Pulmonary artery endothelial cell (primary cell): ENCODE results near the gene FARS2. TPM values are rescaled to one million over a fixed set of nuclear protein-coding genes. Genes with fewer than 3 reads are reported as not detected.

Source experiments
- DNase-seq: peaks from one replicate; pipeline ENCODE4 v3.0.0-alpha.2; 2011; ENCODE audit warnings: low read depth, low spot score
- total RNA-seq: library from RNA; depleted of rRNA; stranded (reverse); fragments of >200 nt; gene quantifications from 2 replicates; pipeline ENCODE4 v1.2.3, GENCODE V29; 2014

Gene FARS2
- total RNA-seq, 1 donor from 2014 or later, result 33.0 TPM

- no peak for DNase-seq
Measured at GRCh38 chr6:5752391-5752680, 491.0 kb downstream of the FARS2 start.

DNA sequence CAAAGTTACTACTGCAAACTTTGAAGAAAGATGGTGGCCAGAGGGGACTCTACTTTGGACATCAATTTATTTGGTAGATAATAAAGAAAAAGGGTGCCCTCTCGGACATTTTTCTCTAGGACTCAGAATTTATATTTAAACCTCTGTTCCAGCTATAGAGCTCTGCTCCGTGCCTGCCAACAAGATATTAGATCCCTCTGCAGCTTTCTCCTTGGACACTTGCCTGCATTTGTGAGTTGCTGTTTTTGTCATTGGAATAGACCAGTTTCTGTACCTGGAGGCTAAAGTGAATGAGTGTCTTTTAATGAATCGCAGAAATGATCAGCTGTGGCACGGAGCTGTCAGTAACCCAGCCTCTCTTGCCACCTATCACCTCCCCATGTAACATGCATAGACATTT, 491.9 kb downstream of the FARS2 start:
- DNase-seq, result no peak

DNA sequence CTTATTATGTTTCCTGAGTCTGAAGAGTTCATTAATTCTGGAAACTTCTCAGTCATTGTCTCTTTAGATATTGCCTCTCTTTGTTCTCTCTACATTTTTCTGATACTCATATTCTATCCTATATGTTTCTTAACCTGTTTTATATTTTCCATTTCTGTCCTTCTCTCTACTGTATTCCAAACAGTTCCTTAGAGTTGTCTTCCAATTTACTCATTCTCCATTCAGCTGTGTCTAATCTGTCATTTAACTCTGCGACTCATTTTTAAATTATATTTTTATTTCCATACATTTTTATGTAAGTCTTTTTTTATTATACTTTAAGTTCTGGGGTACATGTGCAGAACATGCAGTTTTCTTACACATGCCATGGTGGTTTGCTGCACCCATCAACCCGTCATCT, 493.6 kb downstream of the FARS2 start:
- DNase-seq, result no peak

DNA sequence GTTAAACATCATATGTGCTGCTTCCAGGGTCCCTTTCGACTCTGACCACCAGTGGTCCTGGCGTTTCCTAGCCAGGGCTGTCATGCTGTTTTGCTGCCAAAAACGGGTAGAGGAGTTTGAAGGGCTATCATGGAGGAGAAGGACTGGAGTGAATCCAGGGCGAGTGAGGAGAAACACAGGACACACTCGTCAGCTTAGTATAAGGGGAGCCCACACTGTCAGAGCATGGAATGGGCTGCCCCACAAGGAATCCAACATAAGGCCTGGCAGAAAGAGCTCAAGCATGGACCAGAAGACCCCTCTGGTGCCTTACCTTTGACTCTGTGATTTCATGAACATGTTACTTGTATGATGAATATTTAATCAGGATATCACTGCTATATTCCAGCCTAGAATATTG, 498.3 kb downstream of the FARS2 start:
- DNase-seq, result no peak

- DNase-seq, result no peak
Measured at GRCh38 chr6:5761370-5761769, 500.1 kb downstream of the FARS2 start.

DNA sequence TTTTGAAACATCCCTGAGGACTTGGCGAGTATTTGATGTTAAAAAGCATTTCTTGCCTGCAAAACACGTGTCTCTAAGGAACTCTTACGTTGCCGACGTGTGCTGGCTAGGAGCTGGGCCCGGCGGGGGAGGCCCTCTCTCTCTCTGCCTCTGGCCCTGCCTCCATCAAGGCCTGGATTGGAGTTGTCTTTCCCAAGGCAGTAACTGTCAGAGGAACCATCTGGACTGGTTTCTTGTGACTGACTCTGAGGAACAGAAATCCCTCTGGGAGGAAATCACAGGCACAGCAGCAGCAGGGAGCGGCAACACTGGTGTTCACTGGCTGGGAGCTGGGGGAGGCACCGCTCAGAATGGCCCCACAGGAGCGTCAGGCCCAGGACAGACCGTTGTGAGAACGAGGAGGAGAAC, 501.3 kb downstream of the FARS2 start:
- DNase-seq, result no peak

DNA sequence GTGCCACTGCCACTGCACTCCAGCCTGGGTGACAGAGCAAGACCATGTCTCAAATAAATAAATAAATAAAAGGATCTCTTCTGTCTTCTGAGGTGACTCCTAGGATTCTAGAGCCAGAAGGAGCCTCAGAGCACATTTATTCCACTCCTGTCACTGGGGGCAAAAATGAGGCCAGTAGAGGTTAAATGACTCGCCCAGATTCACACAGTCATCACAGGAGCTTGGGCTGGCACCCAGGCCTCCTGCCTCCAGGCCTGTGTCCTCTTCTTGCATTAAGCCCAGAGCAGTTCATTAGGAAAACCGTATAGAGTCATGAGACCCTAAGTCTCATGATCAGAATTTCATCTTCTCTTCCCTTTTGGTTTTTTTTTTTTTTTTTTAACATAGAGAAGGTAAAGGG, 502.1 kb downstream of the FARS2 start:
- DNase-seq, result no peak

- no peak for DNase-seq
Measured at GRCh38 chr6:5763871-5764270, 502.6 kb downstream of the FARS2 start.

DNA sequence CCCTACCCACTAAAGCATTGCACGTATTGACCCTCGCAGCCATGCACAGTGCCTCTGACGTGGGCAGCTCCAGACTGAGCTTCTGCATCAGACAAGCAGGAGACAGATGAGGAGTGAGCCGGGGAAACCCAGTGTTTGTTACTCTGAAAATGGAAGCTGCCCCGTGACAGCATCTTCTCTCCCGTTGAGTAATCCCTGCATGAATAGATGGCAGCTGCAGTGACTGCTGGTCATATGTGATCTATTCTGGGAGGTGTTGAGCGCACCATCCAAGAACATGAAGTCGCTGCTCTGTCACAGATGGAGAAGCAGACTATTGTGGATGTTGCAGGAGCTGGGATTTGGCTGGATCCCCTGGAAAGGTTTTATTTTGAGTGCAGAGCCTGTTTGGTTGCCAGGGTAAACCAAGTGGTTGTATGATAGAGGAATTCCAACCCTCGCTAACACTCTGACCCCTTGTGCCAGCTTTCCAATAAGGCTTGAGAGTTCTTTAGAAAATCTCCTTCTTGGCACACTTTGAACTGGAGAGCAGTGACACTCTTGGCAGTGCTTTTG, 503.2 kb downstream of the FARS2 start:
- no peak for DNase-seq

GRCh38 chr6:5765141-5765760, 503.9 kb downstream of the FARS2 start:
- DNase-seq, result no peak

DNA sequence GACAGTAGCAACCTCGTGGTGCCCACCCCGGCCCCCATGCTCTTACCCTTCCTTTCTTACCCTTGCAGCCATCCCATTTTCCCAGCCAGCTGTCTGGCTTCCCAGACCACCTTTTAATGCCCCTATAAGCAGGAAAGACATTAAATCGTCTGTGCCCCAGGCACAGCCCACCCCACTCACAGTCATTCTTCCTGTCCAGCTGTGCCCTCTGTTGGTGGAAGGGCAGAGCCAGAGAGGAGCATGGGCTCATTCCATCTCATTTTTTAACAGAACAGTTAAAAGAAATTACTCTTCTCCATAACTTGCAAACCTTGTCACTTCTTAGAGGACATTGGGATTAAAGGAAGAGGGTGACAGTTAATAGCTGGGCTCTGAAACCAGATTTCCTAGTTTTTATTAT, 504.9 kb downstream of the FARS2 start:
- no peak for DNase-seq

DNA sequence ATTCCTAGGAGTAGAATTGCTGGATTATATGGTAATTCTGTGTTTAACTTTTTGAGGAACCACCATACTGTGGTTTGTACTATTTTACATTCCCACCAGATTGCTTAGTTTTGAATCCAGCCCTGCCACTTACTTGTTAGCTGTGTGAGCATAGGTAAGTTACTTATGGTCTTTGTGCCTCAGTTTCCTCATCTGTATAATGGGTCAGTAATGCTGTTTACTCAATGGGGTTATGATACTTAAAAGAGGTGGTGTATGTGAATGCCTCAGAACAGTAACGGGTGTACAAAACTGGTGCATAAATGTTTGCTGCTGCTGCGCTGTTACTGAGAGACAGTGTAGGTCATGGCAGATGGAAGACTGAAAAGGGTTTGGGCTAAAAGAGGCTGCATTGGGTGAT, 506.2 kb downstream of the FARS2 start:
- DNase-seq, result no peak

- DNase-seq, result no peak
Measured at GRCh38 chr6:5771211-5771610, 509.9 kb downstream of the FARS2 start.

- DNase-seq, result no peak
Measured at GRCh38 chr6:5771759-5772390, 510.6 kb downstream of the FARS2 start.

DNA sequence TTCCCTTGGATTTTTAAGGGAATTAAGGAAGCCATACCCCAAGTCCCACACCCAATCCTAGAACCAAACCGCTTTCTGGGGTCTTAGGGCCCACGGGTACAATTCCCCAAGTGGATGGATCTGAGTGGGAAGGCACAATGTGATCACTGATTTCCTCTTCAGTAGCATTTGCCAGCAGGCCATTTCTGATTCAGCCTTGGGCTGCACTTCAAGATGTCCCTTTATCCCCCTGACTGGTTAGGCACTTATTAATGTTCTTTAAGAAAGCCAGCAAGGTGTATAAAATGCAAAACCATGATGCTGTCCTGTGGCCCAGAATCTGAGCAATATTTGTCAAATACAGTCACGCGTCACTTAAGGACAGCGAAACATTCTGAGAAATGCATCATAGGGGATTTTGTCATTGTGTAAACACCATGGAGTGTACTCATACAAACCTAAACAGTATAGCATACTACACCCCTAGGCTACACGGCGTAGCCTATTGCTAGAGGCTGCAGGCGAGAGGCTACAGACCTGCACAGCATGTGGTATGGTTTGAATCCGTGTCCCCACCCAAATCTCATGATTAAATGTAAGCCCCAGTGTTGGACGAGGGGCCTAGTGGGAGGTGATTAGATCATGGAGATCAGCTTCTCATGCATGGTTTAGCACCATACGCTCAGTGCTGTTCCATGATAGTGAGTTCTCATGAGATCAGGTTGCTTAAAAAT, 511.3 kb downstream of the FARS2 start:
- no peak for DNase-seq

- DNase-seq, result no peak
Measured at GRCh38 chr6:5776104-5776503, 514.8 kb downstream of the FARS2 start.

- no peak for DNase-seq
Measured at GRCh38 chr6:5776706-5777390, 515.5 kb downstream of the FARS2 start.

- no peak for DNase-seq
Measured at GRCh38 chr6:5778317-5778857, 517.1 kb downstream of the FARS2 start.

GRCh38 chr6:5778906-5779305, 517.6 kb downstream of the FARS2 start:
- DNase-seq, result no peak

DNA sequence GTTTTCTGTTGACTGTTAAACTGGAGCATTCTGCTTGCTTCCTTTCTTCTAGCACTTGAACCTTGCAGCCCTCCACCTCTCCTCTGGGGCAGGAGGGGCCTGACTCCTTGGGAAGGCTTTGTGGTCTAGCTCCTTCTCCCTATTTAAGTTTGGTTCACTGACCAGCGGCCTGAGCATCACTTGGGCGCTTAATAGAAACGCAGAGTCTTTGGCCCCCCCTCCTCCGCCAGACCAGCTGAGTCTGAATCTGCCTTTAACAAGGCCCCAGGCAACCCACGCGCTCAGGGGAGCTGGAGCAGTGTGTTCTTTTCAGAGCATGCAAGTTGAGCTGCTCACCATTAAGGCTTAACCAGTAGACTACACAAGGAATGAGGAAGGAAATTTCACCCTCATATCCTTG, 519.7 kb downstream of the FARS2 start:
- no peak for DNase-seq

- no peak for DNase-seq
Measured at GRCh38 chr6:5781966-5782556, 520.7 kb downstream of the FARS2 start.
